HG02852 (cell line): ENCODE data around the gene ASPSCR1.

Source experiments
- ATAC-seq: cut with Tn5 transposase; IDR thresholded peaks from one replicate; pipeline ENCODE4 v1.9.1; 2021; ENCODE audit warnings: mild to moderate bottlenecking, moderate library complexity; ENCODE audit not compliant: unreplicated experiment

The ASPSCR1 gene

GRCh38 chr17:82064433-82065192, 87.2 kb downstream of the ASPSCR1 start:
- no peak for ATAC-seq

- no peak for ATAC-seq
These were observed 87.8 kb downstream of the ASPSCR1 start for GRCh38 chr17:82065193-82065637.

- ATAC-seq = peak; percentile 47
These were observed 88.3 kb downstream of the ASPSCR1 start, which contains the start of gene DUS1L for GRCh38 chr17:82065638-82066303. Gene DUS1L, minus strand, starts transcription at chr17:82065804. Its CDS starts 745 bp downstream, at chr17:82065059.
